GM23248 (cell line): ENCODE results near the gene CSMD2.

Source experiments
- EZH2 ChIP-seq: fragments of 200-600 bp; sonication (generic); IDR thresholded peaks from 2 replicates; pipeline ENCODE4 v1.6.1; 2018; ENCODE audit warnings: antibody characterized with exemption, mild to moderate bottlenecking; ENCODE audit not compliant: insufficient read depth, poor library complexity, severe bottlenecking
- EZH2phosphoT487 ChIP-seq: fragments of 200-600 bp; sonication (generic); IDR thresholded peaks from 2 replicates; pipeline ENCODE4 v1.6.1; 2018; ENCODE audit warnings: antibody characterized with exemption, moderate library complexity, mild to moderate bottlenecking, low read depth; ENCODE audit not compliant: insufficient read depth

DNA sequence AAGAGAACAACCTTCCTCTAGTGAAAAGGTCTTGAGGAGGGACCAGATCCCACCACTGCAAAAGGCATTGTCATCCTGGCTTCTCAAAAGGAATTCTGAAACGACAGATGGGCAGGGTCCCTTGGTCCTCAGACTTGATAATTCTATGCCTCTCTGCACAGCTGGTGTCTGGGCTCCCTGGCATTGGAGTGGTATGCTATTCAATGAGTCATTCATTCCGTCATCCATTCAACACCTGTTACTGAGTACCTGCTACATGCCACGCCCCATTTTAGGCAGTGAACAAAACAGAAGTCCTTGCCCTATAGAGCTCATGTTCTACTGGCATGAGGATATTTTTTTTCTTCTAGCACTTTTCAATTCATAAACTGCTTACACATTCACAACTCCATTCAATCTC is 347.0 kb downstream of the CSMD2 start:
- TF ChIP-seq EZH2 (no peak), EZH2phosphoT487 (no peak)
